HepG2 (cell line): ENCODE data around the gene SLC26A2.

Experiments used
- CREB1 ChIP-seq, 2 experiments: fragments of 450-650 bp in 1 of 2; IDR thresholded peaks; 2 replicates each; pipeline ENCODE4 v1.6.1; 2016 to 2017; ENCODE audit warnings: control low read depth in 1 of 2, mild to moderate bottlenecking in 1 of 2, missing compliant biosample characterization in 1 of 2, missing genetic modification characterization in 1 of 2
- FOXA1 ChIP-seq, 2 experiments: fragments of 450-650 bp in 1 of 2; sonication (generic) in 1 of 2; formaldehyde crosslinking in 1 of 2; IDR thresholded peaks; 2 replicates each; pipeline versions ENCODE4 v1.4.0 to v1.6.1; 2016 to 2020; ENCODE audit warnings: missing genetic modification reagents in 1 of 2
- IRF1 ChIP-seq: sonication (generic); formaldehyde crosslinking; IDR thresholded peaks from 2 replicates; pipeline ENCODE4 v1.4.0; 2020; ENCODE audit warnings: low read depth, mild to moderate bottlenecking, missing genetic modification reagents
- POLR2A ChIP-seq, 2 experiments: IDR thresholded peaks; 2 replicates each; pipeline ENCODE4 v1.6.1; 2011; ENCODE audit warnings: low read depth in 2 of 2, low read length in 2 of 2, mild to moderate bottlenecking in 1 of 2, moderate library complexity in 1 of 2; ENCODE audit not compliant: insufficient read depth in 1 of 2
- RBM39 ChIP-seq: fragments of 200-400 bp; formaldehyde crosslinking; IDR thresholded peaks from one replicate; pipeline ENCODE4 v1.6.1; 2018; ENCODE audit warnings: antibody characterized with exemption, mild to moderate bottlenecking, low read depth, low read length; ENCODE audit not compliant: poor library complexity, severe bottlenecking
- ZNF430 ChIP-seq: sonication (generic); formaldehyde crosslinking; IDR thresholded peaks from 2 replicates; pipeline ENCODE4 v1.9.0; 2021; ENCODE audit warnings: mild to moderate bottlenecking, missing genetic modification reagents

GRCh38 chr5:149946118-149946517 lies 14.4 kb upstream of the SLC26A2 start:
- no peak for TF ChIP-seq ZNF430
- TF ChIP-seq IRF1 (CRISPR knock-in tag), result no peak
- no peak for TF ChIP-seq CREB1 (IDR thresholded peaks at IDR 0.05)
- no peak for TF ChIP-seq CREB1 (CRISPR knock-in tag; IDR thresholded peaks at IDR 0.05)
- no peak for TF ChIP-seq POLR2A (IDR thresholded peaks at IDR 0.05; ENCODE audit: insufficient read depth in 1 of 2, low read depth in 2 of 2, low read length in 2 of 2)
- TF ChIP-seq FOXA1 (IDR thresholded peaks at IDR 0.05), result no peak
- no peak for TF ChIP-seq FOXA1 (CRISPR knock-in tag; IDR thresholded peaks at IDR 0.05)
- no peak for TF ChIP-seq RBM39
